Measurements from ENCODE around the gene HSF5. TPM values are rescaled to one million over a fixed set of nuclear protein-coding genes. Genes with fewer than 3 reads are reported as not detected.

Gene HSF5
- total and polyA plus RNA-seq, 2 donors (not counting 3 experiments of a cell fraction or from before 2014, with no cell fraction given): 0.03 TPM; not detected in 1

DNA sequence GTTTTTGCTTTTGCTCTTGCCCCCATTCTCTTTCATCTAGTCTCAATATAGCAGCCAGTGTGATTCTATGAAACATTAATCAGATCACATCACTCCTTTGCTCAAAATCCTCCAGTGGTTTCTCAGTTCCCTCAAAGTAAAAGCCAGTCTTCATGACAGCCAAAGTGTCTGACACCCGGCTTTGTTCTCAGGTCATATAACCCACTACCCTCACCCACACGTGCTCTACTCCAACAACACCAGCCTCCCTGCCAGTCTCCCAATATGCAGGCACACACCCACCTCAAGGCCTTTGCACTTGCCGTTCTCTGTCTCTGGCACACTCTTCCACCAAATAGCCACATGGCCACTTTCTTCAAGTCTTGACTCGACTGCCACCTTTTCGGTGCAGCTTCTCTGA is 21.9 kb upstream of the HSF5 start:
- DNase-seq (ENCODE audit: low read depth, low spot score): no peak
- no peak overlapping the region for H3K27ac ChIP-seq (ENCODE audit: insufficient read depth, low read depth, low read length)
- H3K9me1 ChIP-seq (replicated peaks; ENCODE audit: control insufficient read depth, extremely low read depth, insufficient read depth, low read length): no peaks in the 10 kb centered on the region
- TF ChIP-seq EZH2 (IDR thresholded peaks at IDR 0.05; ENCODE audit: borderline replicate concordance, low read depth, low read length, severe bottlenecking) (no peak), GATA2 (IDR thresholded peaks at IDR 0.05; ENCODE audit: insufficient read depth, insufficient read length, low read depth, low read length) (no peak), JUN (IDR thresholded peaks at IDR 0.05; ENCODE audit: borderline replicate concordance, insufficient read depth, insufficient read length, low read depth) (no peak), POLR2AphosphoS5 (IDR thresholded peaks at IDR 0.05; ENCODE audit: insufficient read depth, low read depth, low read length) (no peak)
- TF ChIP-seq, protein P1, sequence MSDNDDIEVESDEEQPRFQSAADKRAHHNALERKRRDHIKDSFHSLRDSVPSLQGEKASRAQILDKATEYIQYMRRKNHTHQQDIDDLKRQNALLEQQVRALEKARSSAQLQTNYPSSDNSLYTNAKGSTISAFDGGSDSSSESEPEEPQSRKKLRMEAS (IDR thresholded peaks at IDR 0.05; ENCODE audit: insufficient read depth, insufficient read length): no peak
- no peak overlapping the region for H3K4me2 ChIP-seq (ENCODE audit: insufficient read depth, low read length)
- intact Hi-C loops (cut with micrococcal nuclease) (no loop called here), dilution Hi-C loops (cut with MboI; ENCODE audit: extremely low pct_ligation_motif_present, low sequenced_read_pairs) (no loop called here)
- no peak overlapping the region for H2AFZ ChIP-seq (ENCODE audit: low read depth, low read length)
- H3K36me3 ChIP-seq (ENCODE audit: control insufficient read depth in 2 of 2, extremely low read depth in 1 of 2, insufficient read depth in 2 of 2, low read length in 2 of 2): peaks cover 0 to 47% of the 10 kb centered on the region in 2 experiments
- no peak for FAIRE-seq
- no peaks in the 10 kb centered on the region for H3K79me2 ChIP-seq (ENCODE audit: control insufficient read depth, insufficient read depth, low read length)
- H3K4me1 ChIP-seq (ENCODE audit: control insufficient read depth, extremely low read depth, insufficient read depth, low read length): peaks cover 9% of the 10 kb centered on the region
- no peaks in the 10 kb centered on the region for H4K20me1 ChIP-seq (replicated peaks; ENCODE audit: control insufficient read depth, extremely low read depth, insufficient read depth, low read length)
- H3K27me3 ChIP-seq (ENCODE audit: control insufficient read depth in 2 of 2, insufficient read depth in 2 of 2, low read length in 2 of 2): no peaks in the 10 kb centered on the region
- H3K4me3 ChIP-seq (replicated peaks in 1 of 3; ENCODE audit: insufficient read depth in 1 of 3, low read depth in 1 of 3, low read length in 3 of 3): no peak overlapping the region
- no TSS peak for BruUV-seq (replicated peaks)
- no peaks in the 10 kb centered on the region for H3K9me3 ChIP-seq (replicated peaks; ENCODE audit: control insufficient read depth, insufficient read depth, low read length)
- CTCF ChIA-PET: no interaction called here
- no peak overlapping the region for H3K9ac ChIP-seq (replicated peaks; ENCODE audit: extremely low read depth, insufficient read depth, low read length)
- POLR2A ChIA-PET: no interaction called here

DNA sequence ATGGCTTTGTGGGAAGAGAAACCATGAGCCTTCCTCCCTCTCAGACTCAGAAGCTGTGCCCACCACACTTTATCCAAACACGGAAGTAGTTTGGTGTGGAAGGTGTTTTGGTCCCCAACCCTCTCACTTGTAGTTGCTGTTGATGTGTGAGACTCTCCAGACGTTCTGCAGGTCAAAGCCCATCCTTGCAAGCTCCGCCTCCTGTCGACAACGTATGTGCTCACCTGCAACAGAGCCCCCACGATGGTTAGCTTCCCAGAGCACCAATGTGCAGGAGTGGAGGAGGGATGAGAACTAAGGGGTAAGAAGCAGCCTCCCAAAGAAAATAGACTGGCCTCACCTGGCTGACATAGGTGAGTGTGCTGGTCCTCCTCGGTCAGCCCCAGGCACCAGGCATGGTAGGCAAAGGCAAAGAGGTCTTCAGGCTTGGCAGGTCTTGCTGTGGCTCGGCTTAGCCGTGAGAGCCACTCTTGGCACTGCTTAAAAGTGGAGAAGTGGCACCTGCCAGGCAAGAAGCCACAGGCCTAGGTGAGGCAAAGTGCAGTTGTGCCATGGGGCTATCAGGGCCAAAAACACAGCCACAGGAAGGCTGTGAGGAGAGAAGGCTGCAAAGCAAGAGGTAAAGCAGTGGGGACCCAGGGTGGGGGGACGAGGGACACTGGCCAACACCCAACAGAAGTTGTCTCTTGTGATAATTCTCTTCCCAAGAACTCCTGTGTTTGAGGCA is 20.3 kb upstream of the HSF5 start:
- no peaks in the 10 kb centered on the region for H3K27me3 ChIP-seq (ENCODE audit: control insufficient read depth in 2 of 2, insufficient read depth in 2 of 2, low read length in 2 of 2)
- H3K9ac ChIP-seq (replicated peaks; ENCODE audit: extremely low read depth, insufficient read depth, low read length): no peak overlapping the region
- H3K9me1 ChIP-seq (replicated peaks; ENCODE audit: control insufficient read depth, extremely low read depth, insufficient read depth, low read length): no peaks in the 10 kb centered on the region
- no peak overlapping the region for H3K4me3 ChIP-seq (replicated peaks in 1 of 3; ENCODE audit: insufficient read depth in 1 of 3, low read depth in 1 of 3, low read length in 3 of 3)
- H3K36me3 ChIP-seq (ENCODE audit: control insufficient read depth in 2 of 2, extremely low read depth in 1 of 2, insufficient read depth in 2 of 2, low read length in 2 of 2): peaks cover 6 to 61% of the 10 kb centered on the region in 2 experiments
- dilution Hi-C loops (cut with MboI; ENCODE audit: extremely low pct_ligation_motif_present, low sequenced_read_pairs): no loop called here
- no peak overlapping the region for H3K27ac ChIP-seq (ENCODE audit: insufficient read depth, low read depth, low read length)
- H2AFZ ChIP-seq (ENCODE audit: low read depth, low read length): no peak overlapping the region
- H3K4me1 ChIP-seq (ENCODE audit: control insufficient read depth, extremely low read depth, insufficient read depth, low read length): peaks cover 3% of the 10 kb centered on the region
- POLR2A ChIA-PET: no interaction called here
- intact Hi-C loops (cut with micrococcal nuclease): no loop called here
- DNase-seq (ENCODE audit: low read depth, low spot score): no peak
- no peak overlapping the region for H3K4me2 ChIP-seq (ENCODE audit: insufficient read depth, low read length)
- CTCF ChIA-PET: no interaction called here
- no peaks in the 10 kb centered on the region for H3K9me3 ChIP-seq (replicated peaks; ENCODE audit: control insufficient read depth, insufficient read depth, low read length)
- FAIRE-seq: no peak
- H4K20me1 ChIP-seq (replicated peaks; ENCODE audit: control insufficient read depth, extremely low read depth, insufficient read depth, low read length): no peaks in the 10 kb centered on the region
- no TSS peak for BruUV-seq (replicated peaks)
- H3K79me2 ChIP-seq (ENCODE audit: control insufficient read depth, insufficient read depth, low read length): no peaks in the 10 kb centered on the region
- TF ChIP-seq, protein P2, sequence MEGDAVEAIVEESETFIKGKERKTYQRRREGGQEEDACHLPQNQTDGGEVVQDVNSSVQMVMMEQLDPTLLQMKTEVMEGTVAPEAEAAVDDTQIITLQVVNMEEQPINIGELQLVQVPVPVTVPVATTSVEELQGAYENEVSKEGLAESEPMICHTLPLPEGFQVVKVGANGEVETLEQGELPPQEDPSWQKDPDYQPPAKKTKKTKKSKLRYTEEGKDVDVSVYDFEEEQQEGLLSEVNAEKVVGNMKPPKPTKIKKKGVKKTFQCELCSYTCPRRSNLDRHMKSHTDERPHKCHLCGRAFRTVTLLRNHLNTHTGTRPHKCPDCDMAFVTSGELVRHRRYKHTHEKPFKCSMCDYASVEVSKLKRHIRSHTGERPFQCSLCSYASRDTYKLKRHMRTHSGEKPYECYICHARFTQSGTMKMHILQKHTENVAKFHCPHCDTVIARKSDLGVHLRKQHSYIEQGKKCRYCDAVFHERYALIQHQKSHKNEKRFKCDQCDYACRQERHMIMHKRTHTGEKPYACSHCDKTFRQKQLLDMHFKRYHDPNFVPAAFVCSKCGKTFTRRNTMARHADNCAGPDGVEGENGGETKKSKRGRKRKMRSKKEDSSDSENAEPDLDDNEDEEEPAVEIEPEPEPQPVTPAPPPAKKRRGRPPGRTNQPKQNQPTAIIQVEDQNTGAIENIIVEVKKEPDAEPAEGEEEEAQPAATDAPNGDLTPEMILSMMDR (IDR thresholded peaks at IDR 0.05; ENCODE audit: extremely low read depth in 1 of 2, insufficient read depth in 1 of 2, low read depth in 1 of 2, low read length in 2 of 2): no peak
- no peak for TF ChIP-seq MYC (IDR thresholded peaks at IDR 0.05; ENCODE audit: low read depth, low read length)
- no peak for TF ChIP-seq JUN (IDR thresholded peaks at IDR 0.05; ENCODE audit: borderline replicate concordance, insufficient read depth, insufficient read length, low read depth)
- no peak for TF ChIP-seq FOS (IDR thresholded peaks at IDR 0.05; ENCODE audit: borderline replicate concordance, insufficient read depth, low read length)
- TF ChIP-seq POLR2AphosphoS5 (IDR thresholded peaks at IDR 0.05; ENCODE audit: insufficient read depth, low read depth, low read length): no peak
- TF ChIP-seq GATA2 (IDR thresholded peaks at IDR 0.05; ENCODE audit: insufficient read depth, insufficient read length, low read depth, low read length): no peak
- TF ChIP-seq EZH2 (IDR thresholded peaks at IDR 0.05; ENCODE audit: borderline replicate concordance, low read depth, low read length, severe bottlenecking): no peak
- TF ChIP-seq POLR2A (IDR thresholded peaks at IDR 0.05; ENCODE audit: low read depth, low read length): no peak
- TF ChIP-seq, protein P1 (IDR thresholded peaks at IDR 0.05; ENCODE audit: insufficient read depth, insufficient read length): no peak
